ENCODE measurements around the gene RIC8B.

RIC8B gene

DNA sequence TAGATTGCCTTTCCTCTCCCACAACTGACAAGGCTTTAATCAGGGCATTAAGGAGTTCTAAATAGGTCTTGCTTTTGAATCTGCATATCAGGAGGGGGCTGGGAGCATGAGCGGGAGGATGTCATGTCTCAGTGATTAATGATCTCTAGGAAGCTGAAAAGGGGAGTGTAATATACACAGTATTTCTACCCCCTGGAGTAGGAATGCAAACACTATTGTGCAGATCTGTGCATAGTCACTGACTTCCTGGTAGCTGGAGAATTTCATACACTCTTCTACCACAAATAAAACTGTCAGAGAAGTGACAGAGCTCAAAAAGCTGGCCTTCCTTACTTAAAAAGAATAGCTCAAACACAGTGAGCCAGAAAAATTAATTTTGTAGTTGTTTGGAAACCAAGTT lies 65.8 kb downstream of the RIC8B start:
- peak; percentile 21 for DNase-seq (ENCODE audit: low read depth)
- no peak overlapping the region for H3K4me3 ChIP-seq (ENCODE audit: control insufficient read depth, low read depth, low read length)
- TF ChIP-seq, protein P1, sequence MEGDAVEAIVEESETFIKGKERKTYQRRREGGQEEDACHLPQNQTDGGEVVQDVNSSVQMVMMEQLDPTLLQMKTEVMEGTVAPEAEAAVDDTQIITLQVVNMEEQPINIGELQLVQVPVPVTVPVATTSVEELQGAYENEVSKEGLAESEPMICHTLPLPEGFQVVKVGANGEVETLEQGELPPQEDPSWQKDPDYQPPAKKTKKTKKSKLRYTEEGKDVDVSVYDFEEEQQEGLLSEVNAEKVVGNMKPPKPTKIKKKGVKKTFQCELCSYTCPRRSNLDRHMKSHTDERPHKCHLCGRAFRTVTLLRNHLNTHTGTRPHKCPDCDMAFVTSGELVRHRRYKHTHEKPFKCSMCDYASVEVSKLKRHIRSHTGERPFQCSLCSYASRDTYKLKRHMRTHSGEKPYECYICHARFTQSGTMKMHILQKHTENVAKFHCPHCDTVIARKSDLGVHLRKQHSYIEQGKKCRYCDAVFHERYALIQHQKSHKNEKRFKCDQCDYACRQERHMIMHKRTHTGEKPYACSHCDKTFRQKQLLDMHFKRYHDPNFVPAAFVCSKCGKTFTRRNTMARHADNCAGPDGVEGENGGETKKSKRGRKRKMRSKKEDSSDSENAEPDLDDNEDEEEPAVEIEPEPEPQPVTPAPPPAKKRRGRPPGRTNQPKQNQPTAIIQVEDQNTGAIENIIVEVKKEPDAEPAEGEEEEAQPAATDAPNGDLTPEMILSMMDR (conservative IDR thresholded peaks at IDR 0.05; ENCODE audit: control insufficient read depth, insufficient read depth, low read depth, low read length): no peak

DNA sequence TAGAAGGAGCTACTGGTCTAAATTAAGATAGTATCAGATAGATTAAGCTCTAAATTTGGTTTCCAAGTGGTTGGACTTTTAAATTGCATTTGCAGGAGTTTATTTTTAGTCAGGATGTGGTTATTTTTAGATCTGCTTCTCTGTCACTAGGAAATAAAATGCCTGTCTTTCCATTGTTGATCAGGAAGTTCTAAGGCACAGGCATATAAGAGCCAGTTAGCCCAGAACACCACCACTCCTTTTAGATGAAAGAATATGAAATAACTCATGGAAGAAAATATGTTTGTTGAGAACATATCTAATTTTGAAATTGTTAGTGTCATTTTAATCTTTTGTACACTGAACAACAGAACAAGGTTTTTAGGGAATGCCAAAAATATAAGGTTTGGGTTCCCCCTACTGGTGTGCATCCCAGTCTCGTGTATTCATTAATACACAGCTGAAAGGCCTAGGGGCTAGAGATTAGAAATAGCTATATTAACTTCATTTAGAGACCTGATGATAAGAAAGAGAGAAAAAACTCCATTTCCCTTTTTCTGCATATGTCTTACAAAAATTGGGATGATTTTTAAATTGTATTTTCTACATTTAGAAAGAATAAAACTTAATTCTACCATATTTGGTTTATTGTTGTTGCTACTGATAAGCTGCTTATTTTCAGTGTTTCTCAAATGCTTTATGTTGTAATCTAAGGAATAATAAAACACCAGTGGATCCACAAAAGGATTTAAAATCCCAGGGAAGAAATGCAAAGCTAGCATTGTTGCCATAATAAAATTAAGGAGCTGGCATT lies 67.2 kb downstream of the RIC8B start:
- peak; percentile 61 for DNase-seq (ENCODE audit: low read depth)
- TF ChIP-seq, protein P1 (conservative IDR thresholded peaks at IDR 0.05; ENCODE audit: control insufficient read depth, insufficient read depth, low read depth, low read length): peak; percentile 69
- no peak overlapping the region for H3K4me3 ChIP-seq (ENCODE audit: control insufficient read depth, low read depth, low read length)

DNA sequence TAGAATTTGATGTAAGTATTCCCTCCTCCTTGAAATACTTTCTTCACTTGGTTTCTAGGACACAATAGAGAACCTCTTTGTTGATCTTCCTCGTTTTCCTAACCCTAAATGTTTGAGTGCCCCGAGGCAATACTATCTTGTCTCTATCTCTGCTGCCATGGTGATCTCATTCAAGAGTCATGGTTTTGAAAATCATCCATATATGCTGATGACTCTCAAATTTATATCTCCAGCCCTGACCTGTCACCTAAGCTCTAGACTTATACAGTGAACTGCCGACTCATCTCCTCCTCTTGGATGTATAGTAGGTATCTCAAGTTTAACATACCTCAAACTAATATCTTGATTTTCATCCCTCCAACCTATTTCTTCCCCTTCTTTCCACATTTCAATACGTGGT lies 71.4 kb downstream of the RIC8B start:
- TF ChIP-seq, protein P1 (conservative IDR thresholded peaks at IDR 0.05; ENCODE audit: control insufficient read depth, insufficient read depth, low read depth, low read length): no peak
- no peak overlapping the region for H3K4me3 ChIP-seq (ENCODE audit: control insufficient read depth, low read depth, low read length)
- DNase-seq (ENCODE audit: low read depth): no peak

DNA sequence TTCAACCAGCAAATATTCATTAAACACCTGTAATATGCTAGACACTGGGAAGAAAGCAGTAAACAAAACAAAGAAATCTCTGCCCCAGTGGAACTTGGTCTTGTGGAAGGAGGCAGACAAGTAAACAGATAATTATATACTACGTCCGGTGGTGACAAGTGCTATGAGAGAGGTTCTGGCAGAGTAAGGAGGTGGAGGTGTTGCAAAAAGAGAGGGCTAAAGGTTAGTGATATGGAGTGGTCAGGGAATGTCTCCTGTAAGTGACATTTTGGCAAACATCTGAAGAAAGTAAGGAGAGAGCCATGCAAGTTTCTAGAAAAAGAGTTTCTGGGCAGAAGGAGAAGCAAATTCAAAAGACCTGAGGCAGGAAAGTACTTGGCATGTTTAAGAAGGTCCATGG lies 73.4 kb downstream of the RIC8B start:
- H3K4me3 ChIP-seq (ENCODE audit: control insufficient read depth, low read depth, low read length): no peak overlapping the region
- no peak for DNase-seq (ENCODE audit: low read depth)
- TF ChIP-seq, protein P1 (conservative IDR thresholded peaks at IDR 0.05; ENCODE audit: control insufficient read depth, insufficient read depth, low read depth, low read length): no peak

DNA sequence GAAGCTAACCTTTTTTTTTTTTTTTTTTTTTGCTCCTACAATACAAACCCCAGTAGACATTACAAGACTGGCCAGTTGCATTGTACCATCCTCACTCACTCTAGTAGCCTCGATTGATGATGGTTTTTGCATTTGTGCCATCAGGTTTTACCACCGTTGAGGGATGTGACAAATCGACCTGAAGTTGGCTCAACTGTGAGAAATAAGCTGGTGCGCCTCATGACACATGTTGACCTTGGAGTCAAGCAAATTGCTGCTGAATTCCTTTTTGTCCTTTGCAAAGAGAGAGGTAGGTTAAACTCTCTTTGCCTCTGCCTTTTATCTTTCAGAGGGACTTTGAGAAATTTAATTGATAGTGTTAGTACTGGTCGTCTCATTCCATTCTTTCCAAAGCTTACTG lies 76.8 kb downstream of the RIC8B start:
- H3K4me3 ChIP-seq (ENCODE audit: control insufficient read depth, low read depth, low read length): no peak overlapping the region

DNA sequence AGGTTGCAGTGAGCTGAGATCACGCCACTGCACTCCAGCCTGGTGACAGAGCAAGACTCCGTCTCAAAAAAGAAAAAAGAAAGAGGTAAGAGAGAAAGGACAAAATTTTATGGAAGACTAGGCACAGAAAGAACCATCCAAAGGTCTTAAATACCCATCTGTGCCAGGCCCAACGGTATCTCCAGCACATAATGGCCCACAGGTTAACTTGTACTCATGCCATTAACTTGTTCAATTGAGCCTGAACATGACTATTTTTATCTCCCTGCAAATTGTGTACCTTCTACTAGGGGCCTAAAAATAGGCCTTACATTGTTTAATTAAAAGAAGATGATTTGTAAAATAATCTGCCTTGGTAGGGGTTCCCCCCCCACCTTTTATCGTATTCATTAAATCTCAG lies 80.2 kb downstream of the RIC8B start:
- DNase-seq (ENCODE audit: low read depth): no peak
- TF ChIP-seq, protein P1 (conservative IDR thresholded peaks at IDR 0.05; ENCODE audit: control insufficient read depth, insufficient read depth, low read depth, low read length): no peak

More for the DNA sequence above, 76.8 kb downstream of the RIC8B start:
- DNase-seq (ENCODE audit: low read depth): no peak
- TF ChIP-seq, protein P1 (conservative IDR thresholded peaks at IDR 0.05; ENCODE audit: control insufficient read depth, insufficient read depth, low read depth, low read length): no peak

More for the DNA sequence above, 80.2 kb downstream of the RIC8B start:
- no peak overlapping the region for H3K4me3 ChIP-seq (ENCODE audit: control insufficient read depth, low read depth, low read length)
